Panc1 (cell line): ENCODE data around the gene SEPTIN8. TPM values are rescaled to one million over a fixed set of nuclear protein-coding genes. Genes with fewer than 3 reads are reported as not detected.

Experiments used
- ATAC-seq: fragments of 200-7000 bp; cut with Tn5 transposase; 2 replicates; pipeline ENCODE4 v1.9.1; 2020; ENCODE audit warnings: mild to moderate bottlenecking, moderate library complexity
- BruUV-seq: library from RNA; stranded (reverse); fragments of 400-500 nt; replicated peaks from 2 replicates; lab custom pipeline; 2021; lab: Mats Ljungman, UMichigan
- CTCF ChIA-PET: fragments of 300-600 bp; sonication (Branson Sonifier 250); formaldehyde crosslinking; loops from one replicate; lab custom pipeline; 2022; ENCODE audit warnings: antibody characterized with exemption; lab: Charles Lee
- POLR2A ChIA-PET: fragments of 300-600 bp; sonication (Branson Sonifier 250); formaldehyde crosslinking; loops from one replicate; lab custom pipeline; 2022; ENCODE audit warnings: antibody characterized with exemption; lab: Charles Lee
- DNase-seq: peaks from one replicate; pipeline ENCODE4 v3.0.0-alpha.2; 2010; ENCODE audit warnings: low read depth, low spot score
- H3K27ac ChIP-seq: 2 replicates; pipeline ENCODE4 v1.5.1; 2011; ENCODE audit warnings: mild to moderate bottlenecking, low read length, inconsistent platforms
- H3K27me3 ChIP-seq: fragments of 200-500 bp; sonication (Bioruptor generic); 2 replicates; pipeline ENCODE4 v1.6.0; 2014; ENCODE audit warnings: low read length, inconsistent platforms; ENCODE audit not compliant: control insufficient read depth, insufficient read depth
- H3K36me3 ChIP-seq: fragments of 200-500 bp; sonication (Bioruptor generic); 2 replicates; pipeline ENCODE4 v1.5.1; 2014; ENCODE audit warnings: inconsistent platforms, mild to moderate bottlenecking, low read length, moderate library complexity; ENCODE audit not compliant: control insufficient read depth, insufficient read depth
- H3K4me1 ChIP-seq: 2 replicates; pipeline ENCODE4 v1.5.1; 2011; ENCODE audit warnings: inconsistent platforms, mild to moderate bottlenecking, low read length, moderate library complexity; ENCODE audit not compliant: control insufficient read depth, insufficient read depth
- H3K4me3 ChIP-seq, 2 experiments: 2 replicates each; pipeline ENCODE4 v1.5.1; 2011 to 2012; ENCODE audit warnings: low read depth in 2 of 2, low read length in 2 of 2, mild to moderate bottlenecking in 2 of 2, inconsistent platforms in 1 of 2, moderate library complexity in 1 of 2
- H3K9me3 ChIP-seq: fragments of 200-500 bp; sonication (Bioruptor generic); 2 replicates; pipeline ENCODE4 v1.5.1; 2014; ENCODE audit warnings: low read depth, mild to moderate bottlenecking, inconsistent platforms, low read length, moderate library complexity; ENCODE audit not compliant: control insufficient read depth, insufficient read depth
- POLR2AphosphoS5 ChIP-seq: IDR thresholded peaks from 2 replicates; pipeline ENCODE4 v1.6.1; 2012; ENCODE audit warnings: mild to moderate bottlenecking, low read depth, low read length, moderate library complexity
- SIN3A ChIP-seq: IDR thresholded peaks from 2 replicates; pipeline ENCODE4 v1.6.1; 2012; ENCODE audit warnings: low read depth, mild to moderate bottlenecking, low read length, moderate library complexity, borderline replicate concordance; ENCODE audit not compliant: insufficient read depth
- in situ Hi-C: cut with HindIII; loops from 2 replicates; pipeline ENCODE4 v1.10.0; 2016; ENCODE audit warnings: low sequenced_read_pairs, low pct_unique_long_range_greater_than_20kb
- intact Hi-C: fragments of 100-400 bp; cut with micrococcal nuclease; formaldehyde crosslinking; loops from one replicate; pipeline ENCODE4 v1.10.0; 2022; ENCODE audit not compliant: unreplicated experiment
- total RNA-seq: library from RNA; stranded (reverse); gene quantifications from one replicate; pipeline ENCODE4 v1.2.1, GENCODE V29; 2021; ENCODE audit not compliant: unreplicated experiment
- TF ChIP-seq, protein P1 (sequence below): fragments of 450-650 bp; IDR thresholded peaks from 2 replicates; pipeline ENCODE4 v1.5.1; 2017; ENCODE audit warnings: mild to moderate bottlenecking
- TF ChIP-seq, protein P2 (sequence below), 2 experiments: IDR thresholded peaks; 2 replicates each; pipeline ENCODE4 v1.6.1; 2011 to 2012; ENCODE audit warnings: low read depth in 2 of 2, control low read depth in 1 of 2, low read length in 1 of 2, mild to moderate bottlenecking in 1 of 2, moderate library complexity in 1 of 2; ENCODE audit not compliant: insufficient read depth in 1 of 2

SEPTIN8 gene
- total RNA-seq, 1 experiment from 2014 or later = 22.8 TPM

DNA sequence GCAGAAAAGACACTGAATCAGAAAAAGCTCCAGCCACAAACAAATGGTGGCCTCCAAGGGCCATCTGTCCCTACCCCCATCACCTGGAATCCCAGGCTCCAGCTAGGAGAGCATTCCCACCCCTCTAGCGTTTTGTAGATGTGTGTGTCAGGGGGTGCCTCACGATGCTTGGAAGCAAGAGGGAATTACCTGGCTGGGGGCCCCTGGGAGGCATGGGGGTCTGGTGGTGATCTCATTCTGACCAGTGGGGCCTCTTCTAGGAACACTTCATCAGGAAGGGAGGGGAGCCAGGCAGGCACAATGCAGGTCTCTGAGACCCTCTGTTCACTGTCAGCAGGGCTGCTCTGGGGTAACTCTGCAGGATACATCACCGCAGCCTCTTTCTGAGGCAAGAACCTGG lies 47.4 kb upstream of the SEPTIN8 start:
- no peaks in the 10 kb centered on the region for H3K9me3 ChIP-seq
- CTCF ChIA-PET = no interaction called here
- H3K27me3 ChIP-seq = no peaks in the 10 kb centered on the region
- TF ChIP-seq, protein P1, sequence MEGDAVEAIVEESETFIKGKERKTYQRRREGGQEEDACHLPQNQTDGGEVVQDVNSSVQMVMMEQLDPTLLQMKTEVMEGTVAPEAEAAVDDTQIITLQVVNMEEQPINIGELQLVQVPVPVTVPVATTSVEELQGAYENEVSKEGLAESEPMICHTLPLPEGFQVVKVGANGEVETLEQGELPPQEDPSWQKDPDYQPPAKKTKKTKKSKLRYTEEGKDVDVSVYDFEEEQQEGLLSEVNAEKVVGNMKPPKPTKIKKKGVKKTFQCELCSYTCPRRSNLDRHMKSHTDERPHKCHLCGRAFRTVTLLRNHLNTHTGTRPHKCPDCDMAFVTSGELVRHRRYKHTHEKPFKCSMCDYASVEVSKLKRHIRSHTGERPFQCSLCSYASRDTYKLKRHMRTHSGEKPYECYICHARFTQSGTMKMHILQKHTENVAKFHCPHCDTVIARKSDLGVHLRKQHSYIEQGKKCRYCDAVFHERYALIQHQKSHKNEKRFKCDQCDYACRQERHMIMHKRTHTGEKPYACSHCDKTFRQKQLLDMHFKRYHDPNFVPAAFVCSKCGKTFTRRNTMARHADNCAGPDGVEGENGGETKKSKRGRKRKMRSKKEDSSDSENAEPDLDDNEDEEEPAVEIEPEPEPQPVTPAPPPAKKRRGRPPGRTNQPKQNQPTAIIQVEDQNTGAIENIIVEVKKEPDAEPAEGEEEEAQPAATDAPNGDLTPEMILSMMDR = no peak
- ATAC-seq (no peak), DNase-seq (no peak)
- intact Hi-C loops = loop anchor here (10.0 kb wide), 1 partner anchor 440 kb away; no protein-coding TSS in a partner anchor
- BruUV-seq = no TSS peak
- no peak overlapping the region for H3K27ac ChIP-seq
- in situ Hi-C loops = no loop called here
- POLR2A ChIA-PET = no interaction called here
- H3K36me3 ChIP-seq = no peaks in the 10 kb centered on the region
- H3K4me3 ChIP-seq = no peak overlapping the region
- peaks cover 17% of the 10 kb centered on the region for H3K4me1 ChIP-seq

DNA sequence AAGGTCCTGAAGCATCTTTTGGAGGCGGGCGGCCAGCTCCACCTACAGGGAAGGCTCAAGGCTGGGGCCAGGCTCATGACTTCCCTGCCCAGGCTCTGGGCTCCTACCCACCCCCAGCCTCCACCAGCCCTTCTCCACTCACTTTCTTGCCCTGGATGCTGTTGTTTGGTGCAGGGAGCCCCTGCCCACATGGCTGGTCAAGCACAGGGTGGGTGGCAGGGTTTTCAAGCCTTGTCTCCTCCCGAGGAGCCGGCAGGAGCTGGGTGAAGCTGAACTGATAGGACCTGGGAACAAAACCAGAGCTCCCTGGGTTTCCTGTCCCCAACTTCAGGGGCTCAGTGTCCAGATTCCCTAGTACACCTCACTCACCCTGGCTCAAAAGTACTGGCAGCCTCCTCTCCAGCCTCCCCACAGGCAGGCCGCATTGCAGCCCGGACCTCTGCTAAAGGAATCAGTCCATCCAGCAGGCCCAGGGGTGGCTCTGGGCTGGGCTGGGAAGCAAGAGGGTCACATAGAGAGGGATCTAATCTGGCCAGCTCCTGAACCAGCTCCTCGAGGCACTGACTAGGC lies 46.5 kb upstream of the SEPTIN8 start:
- POLR2A ChIA-PET = no interaction called here
- Histone ChIP-seq H3K4me1 (peaks cover 14% of the 10 kb centered on the region), H3K4me3 (no peak overlapping the region), H3K27ac (no peak overlapping the region), H3K9me3 (no peaks in the 10 kb centered on the region), H3K27me3 (no peaks in the 10 kb centered on the region), H3K36me3 (no peaks in the 10 kb centered on the region)
- in situ Hi-C loops (no loop called here), intact Hi-C loops (loop anchor here (10.0 kb wide), 1 partner anchor 439 kb away; no protein-coding TSS in a partner anchor)
- DNase-seq (no peak), ATAC-seq (no peak)
- TF ChIP-seq, protein P2, sequence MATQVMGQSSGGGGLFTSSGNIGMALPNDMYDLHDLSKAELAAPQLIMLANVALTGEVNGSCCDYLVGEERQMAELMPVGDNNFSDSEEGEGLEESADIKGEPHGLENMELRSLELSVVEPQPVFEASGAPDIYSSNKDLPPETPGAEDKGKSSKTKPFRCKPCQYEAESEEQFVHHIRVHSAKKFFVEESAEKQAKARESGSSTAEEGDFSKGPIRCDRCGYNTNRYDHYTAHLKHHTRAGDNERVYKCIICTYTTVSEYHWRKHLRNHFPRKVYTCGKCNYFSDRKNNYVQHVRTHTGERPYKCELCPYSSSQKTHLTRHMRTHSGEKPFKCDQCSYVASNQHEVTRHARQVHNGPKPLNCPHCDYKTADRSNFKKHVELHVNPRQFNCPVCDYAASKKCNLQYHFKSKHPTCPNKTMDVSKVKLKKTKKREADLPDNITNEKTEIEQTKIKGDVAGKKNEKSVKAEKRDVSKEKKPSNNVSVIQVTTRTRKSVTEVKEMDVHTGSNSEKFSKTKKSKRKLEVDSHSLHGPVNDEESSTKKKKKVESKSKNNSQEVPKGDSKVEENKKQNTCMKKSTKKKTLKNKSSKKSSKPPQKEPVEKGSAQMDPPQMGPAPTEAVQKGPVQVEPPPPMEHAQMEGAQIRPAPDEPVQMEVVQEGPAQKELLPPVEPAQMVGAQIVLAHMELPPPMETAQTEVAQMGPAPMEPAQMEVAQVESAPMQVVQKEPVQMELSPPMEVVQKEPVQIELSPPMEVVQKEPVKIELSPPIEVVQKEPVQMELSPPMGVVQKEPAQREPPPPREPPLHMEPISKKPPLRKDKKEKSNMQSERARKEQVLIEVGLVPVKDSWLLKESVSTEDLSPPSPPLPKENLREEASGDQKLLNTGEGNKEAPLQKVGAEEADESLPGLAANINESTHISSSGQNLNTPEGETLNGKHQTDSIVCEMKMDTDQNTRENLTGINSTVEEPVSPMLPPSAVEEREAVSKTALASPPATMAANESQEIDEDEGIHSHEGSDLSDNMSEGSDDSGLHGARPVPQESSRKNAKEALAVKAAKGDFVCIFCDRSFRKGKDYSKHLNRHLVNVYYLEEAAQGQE (IDR thresholded peaks at IDR 0.05; ENCODE audit: insufficient read depth in 1 of 2, low read depth in 2 of 2, low read length in 1 of 2) = no peak
- TF ChIP-seq, protein P1 = no peak
- TF ChIP-seq SIN3A = no peak
- no peak for TF ChIP-seq POLR2AphosphoS5
- BruUV-seq = no TSS peak
- CTCF ChIA-PET = no interaction called here
